Measurements from ENCODE around the gene ALPK1. TPM values are rescaled to one million over a fixed set of nuclear protein-coding genes. Genes with fewer than 3 reads are reported as not detected.

ALPK1 gene
- total and polyA plus RNA-seq, 2 of the 8 experiments (the other 6 are each of a cell fraction or from before 2014, with no cell fraction given), result 0.08 to 0.43 TPM

- Histone ChIP-seq H3K14ac (ENCODE audit: insufficient read length) (no peak overlapping the region), H3K4me3 (ENCODE audit: extremely low read depth in 1 of 4, insufficient read depth in 2 of 4, low read depth in 3 of 4, low read length in 4 of 4) (no peak overlapping the region), H2BK20ac (ENCODE audit: low read length) (no peak overlapping the region), H2AK5ac (ENCODE audit: low read depth, low read length) (no peak overlapping the region), H4K8ac (ENCODE audit: extremely low read depth, insufficient read depth, low read length) (no peak overlapping the region), H3K18ac (ENCODE audit: extremely low read depth, low read length) (0 out of 2 replicates have a peak overlapping the region, but pooled peaks have one; percentile 15), H3K9me3 (ENCODE audit: insufficient read depth in 2 of 2, low read depth in 1 of 2, low read length in 1 of 2) (no peaks in the 10 kb centered on the region), H2AFZ (ENCODE audit: low read length) (no peak overlapping the region), H3K4me1 (replicated peaks in 1 of 4; ENCODE audit: control insufficient read depth in 3 of 4, insufficient read depth in 4 of 4, low read length in 3 of 4) (peaks cover 0 to 11% (median 3%) of the 10 kb centered on the region in 4 experiments; a peak in 4 of 7 replicates), H3K27me3 (replicated peaks in 1 of 4; ENCODE audit: control insufficient read depth in 3 of 4, extremely low read depth in 1 of 4, insufficient read depth in 3 of 4, low read length in 3 of 4) (no peaks in the 10 kb centered on the region), H2BK120ac (replicated peaks; ENCODE audit: low read depth, low read length) (no peak overlapping the region), H3K79me2 (ENCODE audit: control insufficient read depth in 1 of 2, insufficient read depth in 2 of 2, low read length in 2 of 2) (no peaks in the 10 kb centered on the region), H3K4me2 (ENCODE audit: insufficient read depth in 1 of 2, low read depth in 2 of 2, low read length in 2 of 2) (no peak overlapping the region), H3K79me1 (ENCODE audit: low read depth, low read length) (no peaks in the 10 kb centered on the region), H4K91ac (replicated peaks; ENCODE audit: insufficient read length, low read length) (no peak overlapping the region), H3K23me2 (ENCODE audit: low read depth, low read length) (no peaks in the 10 kb centered on the region), H2BK5ac (ENCODE audit: low read depth, low read length) (no peak overlapping the region), H3K56ac (replicated peaks; ENCODE audit: insufficient read length, low read depth, low read length) (no peak overlapping the region), H3K9ac (replicated peaks in 1 of 4; ENCODE audit: extremely low read depth in 1 of 4, low read depth in 3 of 4, low read length in 3 of 4) (no peak overlapping the region), H2BK15ac (ENCODE audit: low read length) (no peak overlapping the region), H3K4ac (replicated peaks; ENCODE audit: insufficient read length, low read depth, low read length) (no peak overlapping the region), H3K36me3 (ENCODE audit: control insufficient read depth in 2 of 4, insufficient read depth in 4 of 4, low read length in 3 of 4) (no peaks in the 10 kb centered on the region), H4K20me1 (replicated peaks in 1 of 2; ENCODE audit: control insufficient read depth in 1 of 2, insufficient read depth in 2 of 2, low read length in 2 of 2) (no peaks in the 10 kb centered on the region), H4K5ac (ENCODE audit: insufficient read length, low read depth, low read length) (no peak overlapping the region), H3K23ac (ENCODE audit: insufficient read length) (no peak overlapping the region), H3K27ac (ENCODE audit: low read depth, low read length) (no peak overlapping the region), H2BK12ac (ENCODE audit: low read depth, low read length) (no peak overlapping the region)
- FAIRE-seq, result no peak
- DNase-seq (ENCODE audit: low read depth in 1 of 2, low spot score in 2 of 2), result no peak
- no peak for TF ChIP-seq MAFK (IDR thresholded peaks at IDR 0.05; ENCODE audit: low read depth, low read length)
- WGBS, 2 experiments (ENCODE audit: extremely low coverage in 1 of 2, insufficient coverage in 1 of 2, insufficient read length in 1 of 2, insufficient replicate concordance in 2 of 2, low coverage in 1 of 2, low lambda C conversion rate in 2 of 2, missing lambda C conversion rate in 1 of 2), result 90% methylated on average over 4 of the region's 4 CpGs; no CpG with 5 or more reads in 1 of the 2 experiments
- POLR2A ChIA-PET (ENCODE audit: partially characterized antibody), result no interaction called here
- CTCF ChIA-PET (ENCODE audit: partially characterized antibody), result interaction anchor here (1.0 to 1.3 kb wide), 4 partner anchors 26 to 122 kb away, joined by 3 read pairs; no protein-coding TSS in a partner anchor
Observed at GRCh38 chr4:112402098-112402497, 104.9 kb downstream of the ALPK1 start.
